GM12874 (cell line): Measurements from ENCODE around the gene ZNF512.

Experiments used
- CTCF ChIP-seq: IDR thresholded peaks from 2 replicates; pipeline ENCODE4 v1.5.1; 2011; ENCODE audit warnings: low read depth, mild to moderate bottlenecking, control low read depth, low read length, moderate library complexity; ENCODE audit not compliant: insufficient read depth

ZNF512 gene

GRCh38 chr2:27664622-27665363 lies 82.0 kb downstream of the ZNF512 start:
- no peak for TF ChIP-seq CTCF

- no peak for TF ChIP-seq CTCF
Measured at GRCh38 chr2:27667446-27667845, 84.6 kb downstream of the ZNF512 start.

- TF ChIP-seq CTCF: no peak
Measured at GRCh38 chr2:27671235-27671634, 88.4 kb downstream of the ZNF512 start.
